Skeletal muscle tissue (tissue), 4 donors: ENCODE measurements around the gene HOPX. TPM values are rescaled to one million over a fixed set of nuclear protein-coding genes. Genes with fewer than 3 reads are reported as not detected.
"Not testable (repeated sequence)": the region's sequence is repeated elsewhere in the genome, so short reads cannot be mapped to it uniquely, and the experiment has no call there.

Experiments
- H3K27ac ChIP-seq: one replicate; pipeline ENCODE4 v1.7.0; 2013; ENCODE audit warnings: mild to moderate bottlenecking, low read depth, low read length, inconsistent platforms
- H3K27me3 ChIP-seq, 3 donors: one replicate each; pipeline ENCODE4 v1.7.0; 2013; ENCODE audit warnings: low read length in 3 of 3; ENCODE audit not compliant: control insufficient read depth in 3 of 3, insufficient read depth in 3 of 3
- H3K36me3 ChIP-seq, 3 donors: one replicate each; pipeline ENCODE4 v1.7.0; 2013; ENCODE audit warnings: low read length in 3 of 3; ENCODE audit not compliant: control insufficient read depth in 3 of 3, insufficient read depth in 3 of 3
- H3K4me1 ChIP-seq, 3 donors: one replicate each; pipeline ENCODE4 v1.7.0; 2013; ENCODE audit warnings: low read length in 3 of 3, mild to moderate bottlenecking in 3 of 3; ENCODE audit not compliant: control insufficient read depth in 3 of 3, insufficient read depth in 3 of 3
- H3K4me3 ChIP-seq, 3 donors: one replicate each; pipeline ENCODE4 v1.7.0; 2013; ENCODE audit warnings: low read length in 3 of 3
- H3K9ac ChIP-seq, 3 donors: one replicate each; pipeline ENCODE4 v1.7.0; 2013; ENCODE audit warnings: low read length in 3 of 3, mild to moderate bottlenecking in 3 of 3, moderate library complexity in 2 of 3, low read depth in 1 of 3
- H3K9me3 ChIP-seq, 3 donors: one replicate each; pipeline ENCODE4 v1.7.0; 2013; ENCODE audit warnings: low read length in 3 of 3; ENCODE audit not compliant: control insufficient read depth in 3 of 3
- total RNA-seq: library from RNA; depleted of rRNA; stranded (reverse); fragments of >200 nt; gene quantifications from one replicate; pipeline ENCODE4 v1.2.3, GENCODE V29; 2014
- donor health status: Osteomylitis.

The HOPX gene
- total RNA-seq, 1 donor from 2014 or later, result 15.7 TPM

DNA sequence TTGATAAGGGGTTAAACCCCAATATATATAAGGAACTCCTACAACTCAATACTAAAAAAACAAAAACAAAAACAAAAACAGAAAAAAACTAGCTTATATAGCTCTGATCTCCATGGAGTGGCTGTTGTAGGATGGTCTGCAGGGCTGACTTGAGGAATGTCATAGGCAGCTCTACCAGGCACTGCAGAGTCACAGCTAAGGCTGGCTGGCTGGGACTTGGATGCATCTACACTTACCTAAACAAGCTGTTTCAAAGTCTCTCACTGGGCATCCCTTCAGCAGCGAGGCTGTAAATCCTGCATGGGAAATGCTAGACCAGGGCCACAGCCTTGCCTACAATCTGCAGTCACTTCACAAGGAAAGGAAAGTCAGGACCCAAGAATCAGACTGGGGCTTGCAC, 61.3 kb downstream of the HOPX start:
- H3K9me3 ChIP-seq, result no peaks in the 10 kb centered on the region
- peaks cover 0 to 2% (median 2%) of the 10 kb centered on the region in 3 donors for H3K27me3 ChIP-seq
- no peak overlapping the region for H3K27ac ChIP-seq
- H3K4me3 ChIP-seq, result no peak overlapping the region
- H3K4me1 ChIP-seq, result peaks cover 0 to 7% (median 0%) of the 10 kb centered on the region in 3 donors
- no peaks in the 10 kb centered on the region for H3K36me3 ChIP-seq
- no peak overlapping the region for H3K9ac ChIP-seq

DNA sequence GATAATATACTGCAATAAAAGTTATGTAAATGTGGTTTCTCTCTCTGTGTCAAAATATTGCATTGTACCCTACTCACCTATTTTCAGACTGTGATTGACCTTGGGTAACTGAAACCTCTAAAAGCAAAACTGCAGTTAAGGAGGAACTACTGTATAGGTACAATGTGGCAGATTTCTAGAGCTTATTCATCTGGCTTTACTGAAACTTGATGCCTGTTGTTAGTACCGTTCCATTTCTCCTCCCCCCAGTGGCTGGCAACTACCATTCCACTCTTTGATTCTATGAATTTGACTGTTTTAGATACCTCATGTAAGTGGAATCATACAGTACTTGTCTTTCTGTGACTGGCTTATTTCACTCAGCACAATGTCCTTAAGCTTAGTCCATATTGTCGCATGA, 61.9 kb downstream of the HOPX start:
- Histone ChIP-seq H3K9me3 (no peaks in the 10 kb centered on the region), H3K9ac (no peak overlapping the region), H3K4me1 (peaks cover 0 to 7% (median 0%) of the 10 kb centered on the region in 3 donors), H3K36me3 (no peaks in the 10 kb centered on the region), H3K4me3 (no peak overlapping the region), H3K27ac (no peak overlapping the region), H3K27me3 (peaks cover 0 to 2% (median 2%) of the 10 kb centered on the region in 3 donors)

DNA sequence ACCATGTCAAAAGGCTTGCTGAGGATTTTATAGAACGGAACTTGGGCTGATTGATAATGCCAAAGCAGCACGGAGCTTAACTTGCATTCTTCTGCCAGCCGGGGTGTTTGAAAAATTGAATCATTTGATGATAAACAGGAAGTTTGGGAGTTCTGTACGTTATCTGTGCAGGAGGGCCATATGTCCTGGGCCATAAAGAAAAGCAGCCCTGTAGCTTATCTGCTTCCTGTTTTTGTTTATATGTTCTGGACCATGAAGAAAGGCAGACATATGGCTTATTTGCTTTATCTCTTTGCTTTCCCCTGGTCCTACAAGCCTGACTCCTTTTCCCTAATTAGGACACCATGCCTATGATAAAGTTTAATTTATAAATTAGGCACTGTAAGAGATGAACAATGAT, 62.4 kb downstream of the HOPX start:
- Histone ChIP-seq H3K27ac (no peak overlapping the region), H3K9ac (no peak overlapping the region)

DNA sequence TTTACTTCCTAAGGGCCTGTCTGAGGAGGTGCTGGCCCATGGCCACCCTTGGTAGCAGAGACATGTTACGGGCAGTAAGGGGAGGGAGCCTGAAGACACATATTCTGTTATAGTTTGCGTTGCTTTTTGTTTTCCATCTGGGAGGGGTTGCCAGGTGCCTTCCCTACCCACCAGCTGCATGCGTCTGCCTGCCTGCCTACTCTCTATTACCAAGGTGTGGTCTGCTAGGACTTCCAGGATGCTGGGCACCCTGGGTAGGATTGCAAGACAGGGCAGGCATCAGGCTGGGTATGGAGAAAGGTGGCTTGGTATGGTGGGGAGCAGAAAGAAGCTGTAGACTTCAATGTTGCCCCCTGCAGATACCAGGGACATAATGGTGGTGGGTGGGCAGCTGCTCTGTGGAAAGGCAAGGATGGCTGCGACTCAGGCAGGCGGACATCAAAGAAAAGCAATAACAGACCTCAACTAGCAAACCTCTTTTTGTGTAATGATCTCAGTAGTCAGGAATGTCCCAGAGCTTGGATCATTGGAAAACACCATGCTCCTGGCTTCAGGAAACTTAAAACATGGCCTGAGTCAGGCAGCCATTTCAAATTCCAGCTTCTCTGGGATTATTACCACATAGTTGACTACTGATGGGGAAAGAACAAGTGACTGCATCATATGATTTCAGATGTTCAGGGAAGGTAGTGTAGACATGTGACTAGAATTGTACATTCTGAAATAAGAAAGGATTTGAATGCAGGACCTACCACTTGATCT, 67.8 kb downstream of the HOPX start:
- Histone ChIP-seq H3K4me3 (no peak overlapping the region), H3K9ac (no peak overlapping the region)

More for the DNA sequence above, 62.4 kb downstream of the HOPX start:
- Histone ChIP-seq H3K36me3 (no peaks in the 10 kb centered on the region), H3K9me3 (no peaks in the 10 kb centered on the region), H3K4me1 (peaks cover 0 to 7% (median 0%) of the 10 kb centered on the region in 3 donors), H3K27me3 (peaks cover 0 to 2% (median 2%) of the 10 kb centered on the region in 3 donors), H3K4me3 (no peak overlapping the region)

DNA sequence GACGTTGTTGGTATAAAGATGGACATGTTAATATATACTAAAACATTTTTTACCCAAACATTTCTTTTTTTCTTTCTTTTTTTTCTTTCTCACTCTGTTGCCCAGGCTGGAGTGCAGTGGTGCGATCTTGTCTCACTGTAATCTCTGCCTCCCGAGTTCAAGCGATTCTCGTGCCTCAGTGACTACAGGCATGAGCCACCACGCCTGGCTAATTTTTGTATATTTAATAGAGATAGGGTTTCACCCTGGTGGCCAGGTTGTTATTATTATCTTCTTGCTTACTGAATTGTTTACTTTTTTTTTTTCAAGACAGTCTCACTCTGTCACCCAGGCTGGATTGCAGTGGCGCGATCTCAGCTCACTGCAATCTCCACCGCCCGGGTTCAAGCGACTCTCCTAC, 68.8 kb downstream of the HOPX start:
- Histone ChIP-seq H3K9ac (no peak overlapping the region), H3K27me3 (peaks cover 0 to 1% (median 0%) of the 10 kb centered on the region in 3 donors), H3K9me3 (no peaks in the 10 kb centered on the region), H3K4me3 (no peak overlapping the region), H3K4me1 (no peaks in the 10 kb centered on the region), H3K27ac (no peak overlapping the region), H3K36me3 (no peaks in the 10 kb centered on the region)

More for the DNA sequence above, 67.8 kb downstream of the HOPX start:
- no peak overlapping the region for H3K27ac ChIP-seq
- no peaks in the 10 kb centered on the region for H3K4me1 ChIP-seq
- no peaks in the 10 kb centered on the region for H3K36me3 ChIP-seq
- peaks cover 0 to 2% (median 0%) of the 10 kb centered on the region in 3 donors for H3K27me3 ChIP-seq
- no peaks in the 10 kb centered on the region for H3K9me3 ChIP-seq

DNA sequence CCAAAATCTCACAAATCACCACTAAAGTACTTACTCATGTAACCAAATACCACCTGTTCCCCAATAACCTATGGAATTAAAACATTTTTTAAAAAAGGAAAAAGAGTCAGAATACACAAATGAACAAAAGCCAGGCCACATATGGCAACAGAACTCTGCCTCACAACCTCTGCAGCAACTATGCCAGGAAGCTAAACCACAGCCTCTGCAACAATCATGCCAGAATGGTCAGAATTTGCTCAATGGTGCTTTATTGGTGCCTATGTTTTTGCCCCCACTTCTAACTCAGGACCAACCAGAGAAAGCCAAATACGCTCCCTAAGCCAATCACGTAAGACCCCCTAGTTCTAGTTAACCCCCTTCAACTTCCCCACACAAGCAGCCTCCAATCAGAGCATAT, 69.6 kb downstream of the HOPX start:
- Histone ChIP-seq H3K27ac (no peak overlapping the region), H3K4me3 (no peak overlapping the region), H3K4me1 (no peaks in the 10 kb centered on the region), H3K36me3 (no peaks in the 10 kb centered on the region), H3K9ac (no peak overlapping the region), H3K9me3 (no peaks in the 10 kb centered on the region), H3K27me3 (peaks cover 0 to 1% (median under 1%) of the 10 kb centered on the region in 3 donors)

DNA sequence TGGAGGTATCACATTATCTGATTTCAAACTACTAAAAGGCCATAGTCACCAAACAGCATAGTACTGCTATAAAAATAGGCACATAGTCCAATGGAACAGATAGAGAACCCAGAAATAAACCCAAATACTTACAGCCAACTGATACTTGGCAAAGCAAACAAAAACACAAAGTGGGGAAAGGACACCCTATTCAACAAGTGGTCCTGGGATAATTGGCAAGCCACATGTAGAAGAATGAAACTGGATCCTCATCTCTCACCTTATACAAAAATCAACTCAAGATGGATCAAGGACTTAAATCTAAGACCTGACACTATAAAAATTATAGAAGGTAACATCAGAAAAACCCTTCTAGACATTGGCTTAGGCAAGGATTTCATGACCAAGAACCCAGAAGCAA, 70.9 kb downstream of the HOPX start:
- H3K9me3 ChIP-seq, H3K9ac ChIP-seq, H3K4me1 ChIP-seq, H3K36me3 ChIP-seq, H3K27ac ChIP-seq, H3K27me3 ChIP-seq, H3K4me3 ChIP-seq: not testable (repeated sequence)

DNA sequence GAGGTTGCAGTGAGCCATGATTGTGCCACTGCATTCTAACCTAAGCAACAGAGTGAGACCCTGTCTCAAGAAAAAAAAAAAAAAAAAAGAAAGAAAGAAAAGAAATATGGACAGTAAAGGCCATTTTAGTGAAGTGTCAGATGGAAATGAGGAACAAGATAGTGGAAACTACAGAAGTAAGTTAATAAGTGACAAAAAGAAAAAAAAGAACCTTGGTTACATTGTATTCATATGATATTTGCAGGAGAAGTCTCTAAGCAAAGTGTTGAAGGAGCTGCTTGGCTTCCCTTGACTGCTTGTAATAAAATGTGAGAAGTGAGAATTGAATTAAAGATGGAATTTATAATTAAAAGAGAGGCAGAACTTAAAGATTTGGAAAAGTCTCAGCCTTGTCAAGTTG, 73.2 kb downstream of the HOPX start:
- H3K9me3 ChIP-seq, result no peaks in the 10 kb centered on the region
- H3K4me3 ChIP-seq, result no peak overlapping the region
- no peak overlapping the region for H3K27ac ChIP-seq
- H3K36me3 ChIP-seq, result no peaks in the 10 kb centered on the region
- no peaks in the 10 kb centered on the region for H3K4me1 ChIP-seq
- peaks cover 0 to 4% (median 3%) of the 10 kb centered on the region in 3 donors for H3K27me3 ChIP-seq
- H3K9ac ChIP-seq, result no peak overlapping the region

DNA sequence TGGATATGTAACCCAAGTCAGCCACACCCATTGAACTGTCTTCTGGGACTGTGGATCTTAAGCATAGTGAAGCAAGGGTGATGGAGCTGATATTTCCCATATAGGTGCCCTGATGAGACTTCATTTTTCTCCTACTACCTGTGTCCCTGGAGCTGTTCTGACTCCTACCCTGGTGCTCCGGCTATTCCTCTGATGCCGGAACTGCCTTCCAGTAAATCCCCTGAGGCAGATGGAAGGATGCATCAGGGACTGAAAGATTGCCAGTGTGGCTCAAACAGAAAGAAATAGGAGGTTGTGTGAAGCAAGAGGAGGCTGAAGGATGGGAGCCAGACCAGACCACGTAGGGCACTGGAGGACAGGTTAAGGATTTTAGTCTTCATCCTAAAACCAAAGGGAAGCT, 74.7 kb downstream of the HOPX start:
- Histone ChIP-seq H3K36me3 (no peaks in the 10 kb centered on the region), H3K4me1 (no peaks in the 10 kb centered on the region), H3K9me3 (no peaks in the 10 kb centered on the region), H3K27me3 (peaks cover 0 to 4% (median 3%) of the 10 kb centered on the region in 3 donors), H3K4me3 (no peak overlapping the region), H3K9ac (no peak overlapping the region), H3K27ac (no peak overlapping the region)

DNA sequence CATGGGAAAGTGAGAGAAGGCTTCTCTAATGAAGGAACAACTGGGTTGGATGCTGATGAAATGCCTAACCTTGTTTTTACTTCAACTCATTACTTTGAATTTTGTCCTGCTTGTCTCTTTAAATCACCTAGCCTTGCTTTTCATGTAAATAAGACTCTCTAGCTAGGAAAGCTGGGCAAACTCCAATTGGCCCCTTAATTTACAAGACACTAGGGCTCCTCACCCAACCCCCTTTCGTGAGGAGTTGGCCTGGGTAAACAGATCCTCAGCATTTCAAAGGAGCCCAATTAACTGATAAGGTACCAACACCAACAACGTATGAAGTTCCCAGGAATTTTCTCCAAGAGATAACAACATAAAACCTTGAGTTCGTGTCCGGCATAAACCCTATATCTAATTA, 75.6 kb downstream of the HOPX start:
- H3K4me1 ChIP-seq, H3K27me3 ChIP-seq, H3K36me3 ChIP-seq, H3K4me3 ChIP-seq, H3K27ac ChIP-seq, H3K9me3 ChIP-seq, H3K9ac ChIP-seq: not testable (repeated sequence)
